Glomerular visceral epithelial cell (primary cell): ENCODE data around the gene TUBB4B.

Experiments used
- DNase-seq: peaks from one replicate; pipeline ENCODE4 v3.0.0-alpha.2; 2016; ENCODE audit errors: extremely low spot score

The TUBB4B gene

GRCh38 chr9:137225699-137226331 is 15.3 kb upstream of the TUBB4B start:
- no peak for DNase-seq

DNA sequence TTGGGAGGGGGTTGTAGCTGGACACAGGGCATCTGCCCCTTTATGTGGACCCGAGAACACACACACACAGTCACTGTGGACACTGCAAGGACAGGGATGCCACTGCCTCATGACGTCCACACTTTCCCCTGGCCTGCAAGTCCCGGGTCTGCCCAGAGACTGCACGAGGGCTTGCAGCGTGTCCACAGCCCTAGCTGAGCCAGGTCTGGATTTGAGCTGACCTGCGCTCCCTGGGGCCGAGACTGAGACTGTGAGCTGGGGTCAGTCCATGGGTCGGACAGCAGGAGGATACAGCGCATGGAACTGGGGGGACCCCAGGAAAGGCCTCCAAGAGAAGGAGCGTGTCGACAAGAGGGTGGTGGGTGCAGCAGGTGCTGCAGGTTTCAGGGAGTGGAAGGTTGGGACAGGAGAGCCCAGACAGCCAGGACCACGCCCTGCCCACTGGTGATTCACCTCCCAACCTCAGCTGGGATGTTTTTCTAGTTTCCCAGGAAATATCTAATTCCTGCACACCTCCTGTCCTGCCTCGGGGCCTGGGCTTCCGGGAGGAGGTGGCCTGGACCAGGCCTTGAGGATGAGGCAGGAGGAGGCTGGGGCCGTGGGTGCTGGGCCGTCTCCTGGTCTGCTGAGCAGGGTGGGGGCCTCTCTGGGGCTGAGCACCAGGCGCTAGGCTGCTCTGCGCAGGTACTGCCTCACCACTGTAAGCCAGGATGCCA is 14.6 kb upstream of the TUBB4B start:
- DNase-seq, result peak; percentile 78

DNA sequence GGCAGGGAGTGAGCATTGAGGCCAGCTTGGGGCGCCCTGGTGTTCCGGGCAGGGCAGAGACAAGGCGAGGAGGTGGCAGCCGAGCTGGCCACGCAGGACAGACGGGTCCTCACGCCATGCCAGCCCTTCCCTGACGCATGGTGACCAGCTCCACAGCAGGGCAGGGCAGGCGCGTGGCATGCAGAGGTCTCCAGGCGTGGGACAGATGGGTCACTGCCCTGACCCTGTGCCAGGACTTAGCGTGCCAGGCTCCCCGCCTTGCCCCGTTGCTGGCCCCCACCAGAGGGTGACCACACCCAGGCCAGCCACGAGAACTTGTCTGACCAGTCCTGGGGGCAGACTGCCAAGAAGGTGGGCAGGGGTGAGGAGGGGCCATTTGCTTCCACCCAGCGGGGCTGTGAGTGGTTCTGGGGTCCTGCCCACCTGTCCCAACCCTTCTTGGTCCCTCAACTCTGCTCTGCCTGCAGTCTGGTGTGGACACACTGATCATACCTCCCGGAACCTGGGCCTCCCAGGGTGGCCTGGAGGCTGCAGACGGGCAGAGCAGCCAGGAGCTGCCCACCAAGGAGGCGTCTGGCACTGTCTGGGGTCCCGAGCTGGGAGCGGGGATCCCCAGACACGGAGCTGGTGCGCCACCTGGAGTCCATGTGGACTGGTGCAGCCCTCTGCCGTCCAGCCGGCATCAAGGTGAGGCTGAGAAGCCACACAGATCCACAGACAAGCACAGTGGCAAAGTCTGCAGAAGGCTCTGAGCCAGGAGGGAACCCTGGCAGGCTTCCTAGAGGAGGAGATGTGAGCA is 13.8 kb upstream of the TUBB4B start, which contains the start of gene RNF224:
Gene RNF224 (plus strand): TSS at position 449 of the 799 bp plus-strand sequence. CDS start 834 bp downstream, outside the sequence.
- DNase-seq, result peak; percentile 86

DNA sequence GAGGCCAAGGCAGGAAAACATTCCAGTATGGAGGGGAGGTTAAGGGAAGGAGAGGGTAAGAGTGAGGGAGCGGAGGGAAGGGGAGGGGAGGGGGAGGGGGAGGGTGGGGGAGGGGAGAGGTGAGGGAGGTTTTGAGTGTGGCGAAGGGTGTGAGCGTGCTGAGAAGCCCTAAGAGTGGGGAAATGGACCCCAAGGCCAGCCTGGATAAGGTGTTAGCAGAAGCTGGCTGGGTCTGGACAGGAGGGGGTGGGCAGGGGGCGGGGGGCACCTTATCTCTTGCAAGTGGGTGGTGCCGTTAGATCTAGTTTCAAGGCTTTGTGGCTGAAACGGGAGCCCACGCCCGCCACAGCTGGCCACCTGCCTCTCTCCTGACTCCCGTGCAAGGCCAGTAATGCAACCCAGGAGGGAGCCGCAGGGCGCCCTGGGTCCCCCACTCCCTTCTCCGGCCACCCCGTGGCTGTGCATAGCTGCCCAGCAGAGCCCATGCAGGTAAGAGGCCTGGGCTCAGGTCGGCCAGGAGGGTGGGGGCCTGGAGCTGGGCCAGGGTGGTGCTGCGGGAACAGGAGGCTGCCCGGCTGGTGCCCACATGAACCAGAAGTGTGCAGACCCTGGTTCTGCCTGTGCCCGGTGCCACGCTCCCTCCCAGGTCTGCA is 13.1 kb upstream of the TUBB4B start:
- no peak for DNase-seq

- DNase-seq, result no peak
These were observed 12.6 kb upstream of the TUBB4B start for GRCh38 chr9:137228506-137228967.

DNA sequence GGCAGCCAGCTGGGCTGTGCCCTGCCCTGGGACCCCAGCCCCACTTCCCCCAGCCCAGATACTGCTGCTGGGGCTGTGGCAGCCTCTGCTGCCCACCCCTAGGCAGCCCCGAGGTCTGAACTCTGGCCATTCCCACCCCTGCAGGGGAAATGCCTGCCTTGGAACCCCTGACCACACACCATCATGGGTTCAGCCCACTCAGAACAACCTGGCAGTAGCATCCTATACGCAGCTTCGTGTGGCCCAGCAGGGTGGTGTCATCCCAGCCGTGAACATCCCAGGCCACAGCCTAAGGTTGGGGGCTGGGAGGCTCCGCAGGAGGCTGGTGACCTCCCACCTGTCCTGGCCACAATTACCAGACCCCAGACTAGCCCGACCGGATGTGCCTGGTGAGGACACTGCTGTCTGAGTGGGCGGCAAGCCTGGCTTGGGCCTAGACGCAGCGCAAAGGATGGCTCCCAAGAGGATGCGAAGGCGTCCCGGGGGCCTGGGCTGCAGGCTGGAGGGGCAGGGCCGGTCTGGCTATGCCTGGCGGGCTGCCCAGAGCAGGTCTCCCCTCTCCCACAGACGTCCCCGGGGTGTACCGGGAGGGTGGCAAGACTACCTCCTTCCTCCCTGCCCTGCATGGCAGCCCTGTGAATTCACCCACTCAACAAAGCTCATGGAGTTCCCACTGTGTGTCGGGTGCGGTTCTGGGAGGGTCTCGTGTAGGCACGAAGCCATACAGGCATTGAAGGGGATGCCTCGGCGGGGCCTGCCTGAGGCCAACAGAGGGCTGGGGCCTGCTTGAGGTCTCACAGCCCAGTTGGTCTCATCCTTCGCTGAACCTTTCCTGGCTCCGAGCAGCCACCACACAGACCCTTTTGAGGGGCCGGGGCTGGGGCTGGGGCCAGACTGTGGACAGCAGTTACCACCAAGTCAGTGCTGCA is 11.9 kb upstream of the TUBB4B start:
- no peak for DNase-seq

DNA sequence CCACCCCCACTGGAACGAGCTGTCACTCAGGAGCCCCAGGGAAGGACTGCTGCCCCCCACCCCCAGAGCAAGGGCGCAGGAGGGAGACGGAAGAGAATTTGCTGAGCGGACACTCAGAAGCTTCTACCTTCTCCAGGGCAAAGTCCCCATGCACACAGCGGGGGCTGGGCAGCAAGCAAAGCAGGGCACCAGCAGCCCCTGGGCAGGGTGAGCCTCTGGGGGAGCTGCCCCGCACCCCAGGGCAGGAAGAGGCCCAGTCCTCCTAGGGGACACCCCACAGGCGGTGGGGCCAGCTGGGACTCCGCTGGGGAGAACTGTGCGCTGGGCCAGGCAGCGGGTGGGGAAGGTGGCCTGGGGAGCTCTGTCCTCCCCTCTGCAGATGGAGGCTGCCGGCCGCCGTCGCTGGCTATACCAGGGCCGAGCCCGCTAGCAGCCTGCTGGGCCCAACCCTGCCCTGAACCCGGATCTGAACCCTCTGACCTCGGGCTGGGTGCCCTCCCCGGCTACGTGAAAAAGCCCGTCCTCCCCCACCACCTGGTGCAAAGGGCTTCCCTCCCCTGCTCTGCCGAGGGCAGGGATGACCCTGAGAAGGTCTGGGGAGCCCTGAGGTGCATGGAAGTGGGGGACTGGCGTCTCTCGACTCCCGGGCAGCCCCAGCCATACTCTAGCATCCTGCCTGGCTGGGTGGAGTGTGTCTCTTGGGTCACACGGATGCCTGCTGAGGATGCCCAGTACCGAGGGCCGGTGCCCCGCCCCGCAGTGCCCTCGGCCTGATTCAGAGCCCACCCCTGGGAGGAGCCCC is 11.0 kb upstream of the TUBB4B start:
- no peak for DNase-seq

GRCh38 chr9:137230705-137231371 is 10.2 kb upstream of the TUBB4B start, which contains the start of gene SLC34A3:
TSS of gene SLC34A3 (plus strand) at chr9:137230901. CDS start at chr9:137231703, 802 bp downstream.
- DNase-seq, result no peak

- DNase-seq, result no peak
These were observed 9.6 kb upstream of the TUBB4B start for GRCh38 chr9:137231372-137232039.

- no peak for DNase-seq
These were observed 9.0 kb upstream of the TUBB4B start for GRCh38 chr9:137232101-137232500.

DNA sequence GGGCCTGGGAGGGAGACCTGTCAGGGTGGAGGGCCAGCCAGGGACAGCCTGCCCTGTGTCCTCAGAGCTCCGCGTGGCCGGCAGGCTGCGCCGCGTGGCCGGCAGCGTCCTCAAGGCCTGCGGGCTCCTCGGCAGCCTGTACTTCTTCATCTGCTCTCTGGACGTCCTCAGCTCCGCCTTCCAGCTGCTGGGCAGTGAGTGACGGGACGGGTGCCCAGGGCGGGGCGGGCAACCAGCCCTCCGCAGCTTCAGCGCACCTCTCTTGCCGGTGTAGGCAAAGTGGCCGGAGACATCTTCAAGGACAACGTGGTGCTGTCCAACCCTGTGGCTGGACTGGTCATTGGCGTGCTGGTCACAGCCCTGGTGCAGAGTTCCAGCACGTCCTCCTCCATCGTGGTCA is 8.6 kb upstream of the TUBB4B start:
- DNase-seq, result no peak

DNA sequence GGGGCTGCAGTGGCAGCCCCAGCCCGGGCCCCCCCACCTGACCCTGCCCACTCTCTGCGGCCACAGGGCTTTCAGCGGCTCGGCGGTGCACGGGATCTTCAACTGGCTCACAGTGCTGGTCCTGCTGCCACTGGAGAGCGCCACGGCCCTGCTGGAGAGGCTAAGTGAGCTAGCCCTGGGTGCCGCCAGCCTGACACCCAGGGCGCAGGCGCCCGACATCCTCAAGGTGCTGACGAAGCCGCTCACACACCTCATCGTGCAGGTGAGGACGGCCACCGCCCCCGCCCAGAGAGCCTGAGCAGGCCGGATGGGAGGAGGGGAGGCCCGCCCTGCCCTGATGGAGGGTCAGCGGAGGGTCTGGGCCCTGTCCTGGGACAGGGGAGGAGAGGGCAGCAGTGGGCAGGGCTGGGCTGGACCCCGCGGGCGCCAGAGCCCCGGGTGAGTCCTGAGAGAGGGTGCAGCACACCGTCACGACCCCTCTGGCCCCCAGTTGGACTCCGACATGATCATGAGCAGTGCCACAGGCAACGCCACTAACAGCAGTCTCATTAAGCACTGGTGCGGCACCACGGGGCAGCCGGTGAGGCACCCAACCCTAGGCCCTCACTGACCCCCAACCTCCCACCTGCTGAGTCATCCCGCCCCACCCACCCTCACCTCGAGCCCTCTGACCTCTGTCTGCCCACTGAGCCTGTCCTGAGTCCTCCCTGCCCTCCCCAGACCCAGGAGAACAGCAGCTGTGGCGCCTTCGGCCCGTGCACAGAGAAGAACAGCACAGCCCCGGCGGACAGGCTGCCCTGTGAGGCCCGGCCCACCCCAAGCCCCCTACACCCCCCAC is 7.7 kb upstream of the TUBB4B start:
- no peak for DNase-seq

GRCh38 chr9:137234055-137234697 is 6.9 kb upstream of the TUBB4B start:
- no peak for DNase-seq

DNA sequence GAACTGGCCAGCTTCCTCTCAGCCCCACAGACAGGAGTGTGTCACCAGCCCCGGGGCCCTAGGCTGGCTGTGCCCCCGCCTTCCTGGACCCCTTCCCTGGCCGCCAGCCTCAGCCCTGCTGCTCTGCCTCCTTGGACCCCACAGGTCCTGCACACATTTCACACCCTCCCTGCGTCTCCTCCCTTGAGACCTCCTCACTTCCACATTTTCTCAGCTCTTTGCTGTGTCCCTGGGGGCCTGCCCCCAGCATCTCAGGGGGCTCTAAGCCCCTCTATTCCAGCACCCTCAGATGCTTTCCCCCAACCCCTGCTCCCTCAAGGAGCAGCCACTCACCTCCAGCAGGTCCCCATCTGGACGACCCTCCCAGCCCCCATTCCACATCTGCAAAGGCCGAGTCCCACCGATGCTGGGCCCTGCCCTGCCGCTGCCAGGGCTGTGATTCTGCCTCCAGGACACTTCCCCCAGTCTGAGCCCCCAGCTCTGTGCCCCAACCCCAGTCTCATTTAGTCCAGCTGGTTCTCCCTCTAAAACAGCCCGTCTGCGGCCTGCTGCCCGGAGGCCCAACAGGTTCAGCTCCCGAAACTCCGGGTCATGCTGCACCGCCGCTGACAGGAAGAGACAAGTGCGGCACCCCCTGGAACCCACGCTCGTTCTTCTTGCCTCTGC is 6.2 kb upstream of the TUBB4B start:
- DNase-seq, result no peak

DNA sequence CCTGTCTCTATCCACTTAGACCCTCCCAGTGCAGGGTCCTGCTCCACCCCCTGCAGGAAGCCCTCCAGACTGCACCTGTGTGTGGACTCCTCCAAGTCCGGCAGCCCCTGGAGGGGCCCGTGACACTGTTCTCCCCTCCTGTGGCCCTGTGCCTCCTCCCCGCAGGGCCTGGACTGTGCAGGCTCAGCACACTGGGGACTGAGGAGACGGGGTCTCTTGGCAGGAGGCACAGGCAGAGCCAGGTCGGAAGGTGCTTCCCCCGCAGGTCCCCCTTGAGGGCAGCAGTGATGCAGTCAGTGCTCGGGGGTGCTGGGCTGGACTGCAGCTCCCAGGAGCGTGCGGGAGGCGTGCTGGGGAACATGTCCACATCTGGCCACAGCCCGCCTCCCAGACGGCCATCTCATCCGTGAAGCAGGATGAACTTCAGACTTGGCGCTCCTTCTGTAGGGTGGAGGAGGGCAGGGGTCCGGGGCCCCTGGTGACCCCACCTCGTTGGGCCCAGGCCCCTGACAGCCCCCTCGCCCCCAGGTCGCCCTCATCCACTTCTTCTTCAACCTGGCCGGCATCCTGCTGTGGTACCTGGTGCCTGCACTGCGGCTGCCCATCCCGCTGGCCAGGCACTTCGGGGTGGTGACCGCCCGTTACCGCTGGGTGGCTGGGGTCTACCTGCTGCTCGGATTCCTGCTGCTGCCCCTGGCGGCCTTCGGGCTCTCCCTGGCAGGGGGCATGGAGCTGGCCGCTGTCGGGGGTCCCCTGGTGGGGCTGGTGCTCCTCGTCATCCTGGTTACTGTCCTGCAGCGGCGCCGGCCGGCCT is 5.5 kb upstream of the TUBB4B start:
- no peak for DNase-seq
